ENCODE data around the gene RANBP3L. TPM values are rescaled to one million over a fixed set of nuclear protein-coding genes. Genes with fewer than 3 reads are reported as not detected.

RANBP3L gene
- total and polyA plus RNA-seq, 9 of the 15 experiments (the other 6 are each of a cell fraction or from before 2014, with no cell fraction given): 0.01 to 0.06 TPM; not detected in 7

GRCh38 chr5:36241631-36242533, 59.8 kb downstream of the RANBP3L start, which contains the start of gene NADK2 (continued):
- TF ChIP-seq TCFL5 (CRISPR knock-in tag; conservative IDR thresholded peaks at IDR 0.05) (no peak), TARDBP (IDR thresholded peaks at IDR 0.05) (peak; percentile 35; the same call in 1 of the 2 replicates), ZBTB9 (CRISPR knock-in tag; IDR thresholded peaks at IDR 0.05) (peak; percentile 90), FOXP4 (CRISPR knock-in tag; IDR thresholded peaks at IDR 0.05; ENCODE audit: borderline replicate concordance) (peak; percentile 93; the same call in 1 of the 2 replicates), COPS2 (conservative IDR thresholded peaks at IDR 0.05) (no peak), ZNF592 (IDR thresholded peaks at IDR 0.05) (peak; percentile 99), STAT6 (CRISPR knock-in tag; IDR thresholded peaks at IDR 0.05) (no peak), CBX2 (IDR thresholded peaks at IDR 0.05; ENCODE audit: insufficient read depth, low read length, poor library complexity, severe bottlenecking) (no peak), ZNF77 (CRISPR knock-in tag; IDR thresholded peaks at IDR 0.05) (no peak), TEAD1 (CRISPR knock-in tag; IDR thresholded peaks at IDR 0.05) (peak; percentile 56 to 85; a peak in 3 of 4 replicates), NR3C1 (CRISPR knock-in tag; IDR thresholded peaks at IDR 0.05) (peak; percentile 91; the same call in 1 of the 2 replicates), ZNF644 (tag; IDR thresholded peaks at IDR 0.05; ENCODE audit: low read depth) (no peak; the same call in 1 of the 2 replicates), RBM22 (IDR thresholded peaks at IDR 0.05; ENCODE audit: low read depth, low read length, poor library complexity, severe bottlenecking) (peak; percentile 84)

Measured in K562 (cell line).